Measurements from ENCODE around the gene LGR6. TPM values are rescaled to one million over a fixed set of nuclear protein-coding genes. Genes with fewer than 3 reads are reported as not detected.

The LGR6 gene
- total and polyA plus RNA-seq, 2 of the 8 experiments (the other 6 are each of a cell fraction or from before 2014, with no cell fraction given), result 0.50 to 1.0 TPM

DNA sequence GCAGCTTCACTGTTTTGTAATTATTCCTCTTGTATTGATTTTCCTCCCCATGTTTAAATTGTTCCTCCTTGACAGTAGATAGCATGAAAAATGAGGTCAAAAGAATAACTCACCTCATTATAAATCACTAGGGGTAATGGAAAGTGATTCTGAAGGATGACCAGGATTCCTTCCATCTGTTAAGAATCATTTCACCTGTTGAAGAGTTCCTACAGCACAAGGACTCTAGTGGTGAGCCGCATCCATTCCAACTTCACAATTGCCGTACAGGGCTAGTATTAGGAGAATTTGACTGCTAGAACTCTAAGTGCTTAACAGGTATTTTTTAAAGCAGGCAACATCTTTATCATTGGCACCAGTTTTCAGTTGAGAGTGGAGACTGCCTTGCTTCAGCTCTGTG, 168.6 kb downstream of the LGR6 start (continued):
- no peak for TF ChIP-seq SP1 (IDR thresholded peaks at IDR 0.05; ENCODE audit: low read depth, low read length)
- TF ChIP-seq RNF2 (IDR thresholded peaks at IDR 0.05; ENCODE audit: borderline replicate concordance, low read depth, low read length, missing control alignments, poor library complexity, severe bottlenecking), result no peak
